Suprapubic skin (tissue), 3 donors: ENCODE measurements around the gene RAB12.

Experiments
- EP300 ChIP-seq: sonication (generic); formaldehyde crosslinking; IDR thresholded peaks from one replicate; pipeline ENCODE4 v1.6.1; 2017; ENCODE audit warnings: antibody characterized with exemption
- POLR2A ChIP-seq, 2 donors: fragments of 450-650 bp; IDR thresholded peaks; one replicate each; pipeline ENCODE4 v1.6.1; 2017; ENCODE audit warnings: antibody characterized with exemption in 2 of 2, mild to moderate bottlenecking in 2 of 2, moderate library complexity in 2 of 2
- TF ChIP-seq, protein P1 (sequence below), 2 donors: fragments of 200-600 bp in 1 of 2; fragments of 450-650 bp in 1 of 2; sonication (generic) in 1 of 2; IDR thresholded peaks; one replicate each; pipeline ENCODE4 v1.5.1; 2016 to 2019; ENCODE audit warnings: antibody characterized with exemption in 2 of 2, mild to moderate bottlenecking in 1 of 2, moderate library complexity in 1 of 2

GRCh38 chr18:8602557-8602956 is 6.7 kb upstream of the RAB12 start:
- TF ChIP-seq, protein P1, sequence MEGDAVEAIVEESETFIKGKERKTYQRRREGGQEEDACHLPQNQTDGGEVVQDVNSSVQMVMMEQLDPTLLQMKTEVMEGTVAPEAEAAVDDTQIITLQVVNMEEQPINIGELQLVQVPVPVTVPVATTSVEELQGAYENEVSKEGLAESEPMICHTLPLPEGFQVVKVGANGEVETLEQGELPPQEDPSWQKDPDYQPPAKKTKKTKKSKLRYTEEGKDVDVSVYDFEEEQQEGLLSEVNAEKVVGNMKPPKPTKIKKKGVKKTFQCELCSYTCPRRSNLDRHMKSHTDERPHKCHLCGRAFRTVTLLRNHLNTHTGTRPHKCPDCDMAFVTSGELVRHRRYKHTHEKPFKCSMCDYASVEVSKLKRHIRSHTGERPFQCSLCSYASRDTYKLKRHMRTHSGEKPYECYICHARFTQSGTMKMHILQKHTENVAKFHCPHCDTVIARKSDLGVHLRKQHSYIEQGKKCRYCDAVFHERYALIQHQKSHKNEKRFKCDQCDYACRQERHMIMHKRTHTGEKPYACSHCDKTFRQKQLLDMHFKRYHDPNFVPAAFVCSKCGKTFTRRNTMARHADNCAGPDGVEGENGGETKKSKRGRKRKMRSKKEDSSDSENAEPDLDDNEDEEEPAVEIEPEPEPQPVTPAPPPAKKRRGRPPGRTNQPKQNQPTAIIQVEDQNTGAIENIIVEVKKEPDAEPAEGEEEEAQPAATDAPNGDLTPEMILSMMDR (IDR thresholded peaks at IDR 0.05) = no peak
- no peak for TF ChIP-seq EP300
- no peak for TF ChIP-seq POLR2A (IDR thresholded peaks at IDR 0.05)
